HepG2 (cell line): ENCODE measurements around the gene SIDT1.

ENCODE experiments used
- ATF2 ChIP-seq: sonication (generic); formaldehyde crosslinking; IDR thresholded peaks from 2 replicates; pipeline ENCODE4 v1.4.0; 2020; ENCODE audit warnings: missing genetic modification reagents
- CEBPB ChIP-seq: IDR thresholded peaks from 2 replicates; pipeline ENCODE4 v1.6.1; 2011; ENCODE audit warnings: low read depth, low read length, improper control_type of control experiment, borderline replicate concordance
- CHD4 ChIP-seq: fragments of 200-600 bp; sonication (generic); IDR thresholded peaks from 2 replicates; pipeline ENCODE4 v1.7.0; 2017; ENCODE audit warnings: mild to moderate bottlenecking, low read length, borderline replicate concordance
- CTCF ChIP-seq: sonication (generic); formaldehyde crosslinking; IDR thresholded peaks from 2 replicates; pipeline ENCODE4 v1.5.0; 2020; ENCODE audit warnings: mild to moderate bottlenecking, missing genetic modification reagents, moderate library complexity
- ESRRA ChIP-seq: sonication (generic); formaldehyde crosslinking; IDR thresholded peaks from 2 replicates; pipeline ENCODE4 v1.5.1; 2020; ENCODE audit warnings: mild to moderate bottlenecking, low read depth, missing genetic modification reagents
- SRF ChIP-seq: IDR thresholded peaks from 2 replicates; pipeline ENCODE4 v1.6.1; 2011; ENCODE audit warnings: mild to moderate bottlenecking, low read depth, low read length, moderate library complexity
- TP53 ChIP-seq: sonication (generic); formaldehyde crosslinking; conservative IDR thresholded peaks from 2 replicates; pipeline ENCODE4 v1.4.0; 2020; ENCODE audit warnings: missing genetic modification reagents
- ZNF3 ChIP-seq: IDR thresholded peaks from 2 replicates; pipeline ENCODE4 v1.7.0; 2017; ENCODE audit warnings: inconsistent platforms
- ZNF614 ChIP-seq: IDR thresholded peaks from 2 replicates; pipeline ENCODE4 v1.6.1; 2018; ENCODE audit warnings: missing biosample characterization, missing genetic modification reagents, inconsistent platforms, borderline replicate concordance
- ZNF703 ChIP-seq: sonication (generic); formaldehyde crosslinking; IDR thresholded peaks from 2 replicates; pipeline ENCODE4 v1.5.1; 2020; ENCODE audit warnings: missing genetic modification reagents, mild to moderate bottlenecking, moderate library complexity, borderline replicate concordance
- ZNF704 ChIP-seq: sonication (generic); formaldehyde crosslinking; IDR thresholded peaks from 2 replicates; pipeline ENCODE4 v1.8.1; 2023; ENCODE audit warnings: mild to moderate bottlenecking, inconsistent platforms, moderate library complexity, missing genetic modification reagents, borderline replicate concordance
- ZNF747 ChIP-seq: sonication (generic); formaldehyde crosslinking; IDR thresholded peaks from 2 replicates; pipeline ENCODE4 v1.8.1; 2023; ENCODE audit warnings: missing genetic modification reagents, mild to moderate bottlenecking, borderline replicate concordance

GRCh38 chr3:113536627-113537101 lies 4.3 kb downstream of the SIDT1 start:
- TF ChIP-seq SRF, result no peak
- TF ChIP-seq ATF2 (CRISPR knock-in tag), result no peak
- TF ChIP-seq ZNF704 (CRISPR knock-in tag), result no peak
- no peak for TF ChIP-seq ZNF3 (CRISPR knock-in tag)
- TF ChIP-seq ESRRA (CRISPR knock-in tag), result no peak
- no peak for TF ChIP-seq ZNF614 (CRISPR knock-in tag)
- TF ChIP-seq CTCF (CRISPR knock-in tag), result no peak
- no peak for TF ChIP-seq ZNF703 (CRISPR knock-in tag)
- no peak for TF ChIP-seq ZNF747 (CRISPR knock-in tag)
- no peak for TF ChIP-seq CHD4
- no peak for TF ChIP-seq CEBPB
- no peak for TF ChIP-seq TP53 (CRISPR knock-in tag)
